GM18951 (cell line): ENCODE results near the gene UNC13C.

ENCODE experiments used
- POLR2A ChIP-seq: IDR thresholded peaks from 4 replicates; pipeline ENCODE4 v1.6.1; 2011; ENCODE audit warnings: mild to moderate bottlenecking; ENCODE audit not compliant: insufficient read length, insufficient read depth; ENCODE audit errors: extremely low read depth
- in situ Hi-C: fragments of 300-500 bp; cut with MboI; formaldehyde crosslinking; loops from one replicate; pipeline ENCODE4 v1.12.0; 2022; ENCODE audit warnings: low sequenced_read_pairs, mixed read lengths, inconsistent platforms; ENCODE audit not compliant: unreplicated experiment

Gene UNC13C

GRCh38 chr15:53982876-53983275 lies 4.6 kb downstream of the UNC13C start:
- in situ Hi-C loops = no loop called here
- no peak for TF ChIP-seq POLR2A

- in situ Hi-C loops = no loop called here
- no peak for TF ChIP-seq POLR2A
These were observed 6.0 kb downstream of the UNC13C start for GRCh38 chr15:53984221-53984620.

- TF ChIP-seq POLR2A = no peak
- in situ Hi-C loops = no loop called here
These were observed 7.3 kb downstream of the UNC13C start for GRCh38 chr15:53985562-53985961.

- in situ Hi-C loops = no loop called here
- TF ChIP-seq POLR2A = no peak
These were observed 9.2 kb downstream of the UNC13C start for GRCh38 chr15:53987480-53987879.

GRCh38 chr15:54007256-54007655 lies 29.0 kb downstream of the UNC13C start:
- in situ Hi-C loops = no loop called here
- no peak for TF ChIP-seq POLR2A

GRCh38 chr15:54011656-54012055 lies 33.4 kb downstream of the UNC13C start:
- in situ Hi-C loops = no loop called here
- TF ChIP-seq POLR2A = no peak

- in situ Hi-C loops = no loop called here
These were observed 35.9 kb downstream of the UNC13C start for GRCh38 chr15:54014067-54014655.

GRCh38 chr15:54017251-54017650 lies 39.0 kb downstream of the UNC13C start:
- in situ Hi-C loops = no loop called here
- no peak for TF ChIP-seq POLR2A

More at GRCh38 chr15:54014067-54014655, 35.9 kb downstream of the UNC13C start:
- TF ChIP-seq POLR2A = no peak

GRCh38 chr15:54017959-54018358 lies 39.7 kb downstream of the UNC13C start:
- no peak for TF ChIP-seq POLR2A
- in situ Hi-C loops = no loop called here

- no peak for TF ChIP-seq POLR2A
- in situ Hi-C loops = no loop called here
These were observed 48.0 kb downstream of the UNC13C start for GRCh38 chr15:54026258-54026657.

- TF ChIP-seq POLR2A = no peak
- in situ Hi-C loops = no loop called here
These were observed 48.6 kb downstream of the UNC13C start for GRCh38 chr15:54026891-54027290.

- no peak for TF ChIP-seq POLR2A
These were observed 50.8 kb downstream of the UNC13C start for GRCh38 chr15:54029081-54029480.

GRCh38 chr15:54032066-54032465 lies 53.8 kb downstream of the UNC13C start:
- no peak for TF ChIP-seq POLR2A
- in situ Hi-C loops = no loop called here

More at GRCh38 chr15:54029081-54029480, 50.8 kb downstream of the UNC13C start:
- in situ Hi-C loops = no loop called here

GRCh38 chr15:54033356-54033860 lies 55.2 kb downstream of the UNC13C start:
- in situ Hi-C loops = no loop called here

More at GRCh38 chr15:54033356-54033860, 55.2 kb downstream of the UNC13C start:
- no peak for TF ChIP-seq POLR2A
